Measurements from ENCODE around the gene MRPL36.

DNA sequence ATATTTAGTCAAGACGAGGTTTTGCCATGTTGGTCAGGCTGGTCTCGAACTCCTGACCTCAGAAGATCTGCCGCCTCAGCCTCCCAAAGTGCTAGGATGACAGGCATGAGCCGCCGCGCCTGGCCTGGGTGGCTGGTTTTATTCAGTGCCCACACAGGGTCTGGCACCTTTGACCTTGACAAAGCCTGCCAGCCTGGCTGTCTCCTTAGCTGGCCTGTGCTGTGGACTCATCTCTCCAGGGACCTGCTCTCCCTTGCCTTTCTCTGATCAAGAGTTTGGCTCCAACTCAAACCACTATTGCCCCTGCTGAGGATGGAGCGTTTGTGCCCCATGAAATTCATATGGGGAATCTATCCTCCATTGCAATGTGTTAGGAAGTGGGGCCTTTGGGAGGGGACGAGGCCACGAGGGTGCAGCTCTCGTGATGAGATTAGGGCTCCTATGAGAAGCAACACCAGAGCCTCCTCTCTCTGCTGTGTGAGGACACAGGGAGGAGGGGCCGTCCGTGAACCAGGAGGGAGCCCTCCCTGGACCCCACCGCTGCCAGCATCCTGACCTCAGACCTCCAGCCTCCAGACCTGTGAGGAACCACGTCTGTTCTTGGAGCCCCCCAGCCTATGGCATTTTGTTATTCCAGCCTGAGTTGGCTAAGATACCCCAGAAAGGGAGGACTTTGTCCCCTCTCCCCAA, 45.0 kb downstream of the MRPL36 start:
- no peak for TF ChIP-seq POLR2A (IDR thresholded peaks at IDR 0.05)
- no peak for TF ChIP-seq CTCF (IDR thresholded peaks at IDR 0.05)
- no peak for TF ChIP-seq POLR2AphosphoS5 (IDR thresholded peaks at IDR 0.05)

Measured in breast epithelium (tissue), 3 donors.